ENCODE results near the gene POLR1B.
A peak's percentile ranks its signal among the peaks of the same experiment; 100 is the strongest.

POLR1B gene

DNA sequence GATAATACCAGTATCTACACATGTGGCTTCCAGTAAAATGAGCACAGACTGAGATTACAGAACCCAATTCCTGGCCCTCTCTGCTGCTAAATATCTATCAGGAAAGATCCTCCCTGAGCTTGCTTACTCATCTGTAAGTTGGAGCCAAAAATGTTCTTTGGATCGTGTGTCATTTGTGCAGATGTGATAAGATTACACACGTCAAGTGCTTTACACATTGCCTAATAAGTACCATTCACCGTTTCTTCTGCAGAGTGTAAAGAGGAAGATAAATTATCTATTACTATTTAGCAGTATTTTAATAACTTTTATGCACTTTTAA lies 80.2 kb downstream of the POLR1B start:
- peak; percentile 93 for DNase-seq (ENCODE audit: low read depth)
- no peak overlapping the region for H3K4me3 ChIP-seq (ENCODE audit: low read depth, low read length)

DNA sequence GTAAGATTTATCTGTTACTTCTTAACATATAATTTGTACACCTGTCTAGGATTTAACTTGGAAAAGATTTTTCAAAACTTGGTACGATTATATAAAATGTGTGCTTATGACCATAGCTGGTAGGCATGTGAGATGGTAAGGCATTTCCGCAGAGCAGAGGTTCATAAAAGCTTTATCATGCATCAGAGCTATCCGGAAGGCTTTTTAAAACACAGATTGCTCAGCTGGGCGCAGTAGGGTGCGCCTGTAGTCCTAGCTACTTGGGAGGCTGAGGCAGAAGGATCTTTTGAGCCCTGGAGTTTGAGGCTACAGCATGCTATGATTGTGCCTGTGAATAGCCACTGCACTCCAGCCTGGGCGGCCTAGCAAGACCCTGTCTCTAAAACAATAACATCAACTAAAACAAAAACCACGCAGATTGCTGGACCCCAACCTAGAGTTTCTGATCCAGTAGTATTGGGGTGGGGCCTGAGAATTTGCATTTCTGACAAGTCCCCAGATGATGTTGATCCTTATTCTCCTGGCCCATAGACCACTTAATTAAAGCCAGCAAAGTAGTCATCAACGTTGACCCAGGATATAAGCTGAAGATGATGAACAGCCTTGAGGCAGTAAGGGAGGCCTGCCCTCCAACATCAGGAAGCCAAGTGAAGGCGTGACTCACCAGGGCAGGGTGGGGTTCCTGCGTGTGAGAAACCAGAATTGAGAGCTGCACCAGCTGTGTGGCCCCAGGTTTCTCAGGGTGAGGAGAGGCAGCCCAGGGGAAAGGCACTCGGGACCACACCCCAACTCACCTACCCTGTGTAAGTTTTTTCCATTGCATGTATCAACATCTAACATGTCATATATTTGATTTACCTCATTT lies 81.9 kb downstream of the POLR1B start:
- peak; percentile 53 for DNase-seq (ENCODE audit: low read depth)
- H3K4me3 ChIP-seq (ENCODE audit: low read depth, low read length) = no peak overlapping the region

DNA sequence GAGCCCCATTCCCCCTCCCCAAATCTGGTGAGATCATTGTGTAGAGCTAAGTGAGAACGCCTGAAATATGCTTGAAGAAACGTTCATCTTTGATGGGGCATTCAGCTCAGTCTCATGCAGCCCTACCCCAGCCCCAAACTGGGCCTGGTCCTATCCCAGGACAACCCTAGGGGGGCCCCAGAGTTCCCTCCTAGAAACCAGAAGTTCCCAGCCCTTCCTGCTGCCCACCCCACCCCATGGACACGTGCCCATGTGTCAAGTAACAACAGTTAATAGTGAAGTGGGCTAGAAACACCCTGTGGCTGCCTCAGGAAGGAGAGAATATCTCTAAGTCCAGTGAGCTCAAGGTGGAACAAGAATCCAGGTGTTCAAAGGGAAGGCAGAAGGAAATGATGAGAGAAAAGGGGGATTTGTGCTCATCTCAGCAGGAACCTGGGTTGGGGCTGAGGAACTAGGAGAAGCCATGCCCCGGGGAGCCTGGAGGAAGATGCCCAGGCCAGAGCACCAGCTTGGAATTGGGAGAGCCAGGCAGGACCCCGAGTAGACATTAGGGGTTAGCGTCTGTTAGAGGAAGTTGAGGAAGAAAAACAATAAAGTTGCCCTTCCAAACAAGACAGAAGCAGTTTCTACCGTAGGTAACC lies 83.3 kb downstream of the POLR1B start:
- no peak overlapping the region for H3K4me3 ChIP-seq (ENCODE audit: low read depth, low read length)
- DNase-seq (ENCODE audit: low read depth) = no peak

DNA sequence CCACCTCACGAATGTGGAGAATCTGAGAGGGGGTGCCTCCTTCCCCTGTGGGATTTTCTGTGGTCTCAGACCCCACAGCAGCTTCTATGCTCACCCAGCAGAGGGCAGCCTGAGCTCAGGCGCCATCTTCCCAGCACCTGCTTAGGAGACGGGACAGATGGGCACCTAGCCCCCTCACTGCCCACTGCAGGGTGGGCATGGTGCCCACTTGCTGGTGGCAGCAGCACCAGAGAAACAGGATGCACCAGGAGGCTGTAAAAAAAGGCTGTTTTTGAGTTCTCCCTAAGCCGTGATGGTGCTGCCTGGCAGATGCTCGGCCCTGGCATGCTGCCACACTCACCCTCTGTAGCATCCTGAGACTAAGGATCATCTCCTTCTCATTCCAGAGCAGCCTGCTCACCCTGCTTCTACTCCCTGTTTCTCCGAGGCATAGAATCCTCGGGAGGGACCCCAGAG lies 84.4 kb downstream of the POLR1B start:
- peak overlapping the region; percentile 4 for H3K4me3 ChIP-seq (ENCODE audit: low read depth, low read length)
- peak; percentile 38 for DNase-seq (ENCODE audit: low read depth)
